Liver (tissue), 9 donors: ENCODE results near the gene CCDC69. TPM values are rescaled to one million over a fixed set of nuclear protein-coding genes. Genes with fewer than 3 reads are reported as not detected.

ENCODE experiments used
- DNase-seq: peaks from one replicate; pipeline ENCODE4 v3.0.0-alpha.2; 2017; ENCODE audit warnings: low spot score
- H3K27ac ChIP-seq, 2 donors: one replicate each; pipeline ENCODE4 v1.7.0; 2013; ENCODE audit warnings: inconsistent platforms in 2 of 2, low read length in 2 of 2, control low read depth in 1 of 2, low read depth in 1 of 2, mild to moderate bottlenecking in 1 of 2
- H3K27me3 ChIP-seq, 4 donors: one replicate each; pipeline versions ENCODE4 v1.6.1 to v1.7.0; 2013; ENCODE audit warnings: low read length in 3 of 4, inconsistent platforms in 1 of 4, mild to moderate bottlenecking in 1 of 4, moderate library complexity in 1 of 4; ENCODE audit not compliant: control insufficient read depth in 4 of 4, insufficient read depth in 4 of 4
- H3K36me3 ChIP-seq, 4 donors: one replicate each; pipeline versions ENCODE4 v1.6.1 to v1.7.0; 2013; ENCODE audit warnings: low read length in 3 of 4, mild to moderate bottlenecking in 3 of 4, low read depth in 1 of 4, moderate library complexity in 1 of 4; ENCODE audit not compliant: control insufficient read depth in 4 of 4, insufficient read depth in 3 of 4
- H3K4me1 ChIP-seq, 4 donors: one replicate each; pipeline versions ENCODE4 v1.6.1 to v1.7.0; 2013; ENCODE audit warnings: low read length in 3 of 4, mild to moderate bottlenecking in 3 of 4, moderate library complexity in 1 of 4; ENCODE audit not compliant: control insufficient read depth in 4 of 4, insufficient read depth in 4 of 4
- H3K4me3 ChIP-seq, 3 donors: one replicate each; pipeline versions ENCODE4 v1.6.1 to v1.7.0; 2013; ENCODE audit warnings: low read length in 3 of 3, control low read depth in 1 of 3, low read depth in 1 of 3, mild to moderate bottlenecking in 1 of 3
- H3K9ac ChIP-seq, 2 donors: one replicate each; pipeline ENCODE4 v1.7.0; 2013; ENCODE audit warnings: low read length in 2 of 2, mild to moderate bottlenecking in 2 of 2, moderate library complexity in 2 of 2, control low read depth in 1 of 2, low read depth in 1 of 2
- H3K9me3 ChIP-seq, 4 donors: one replicate each; pipeline versions ENCODE4 v1.6.1 to v1.7.0; 2013; ENCODE audit warnings: low read length in 3 of 4; ENCODE audit not compliant: control insufficient read depth in 4 of 4
- CTCF ChIP-seq: fragments of 150-350 bp; IDR thresholded peaks from 2 replicates; pipeline ENCODE4 v1.5.1; 2017; ENCODE audit warnings: improper control_type of control experiment, low read depth, low read length; ENCODE audit not compliant: missing input control
- EGR1 ChIP-seq, 2 donors: IDR thresholded peaks; 2 replicates each; pipeline ENCODE4 v1.6.1; 2016 to 2018; ENCODE audit warnings: antibody characterized with exemption in 2 of 2, low read depth in 2 of 2
- FOXA1 ChIP-seq: IDR thresholded peaks from 2 replicates; pipeline ENCODE4 v1.6.1; 2016; ENCODE audit warnings: antibody characterized with exemption
- FOXA2 ChIP-seq: IDR thresholded peaks from 2 replicates; pipeline ENCODE4 v1.6.1; 2016; ENCODE audit warnings: antibody characterized with exemption
- GABPA ChIP-seq, 2 donors: IDR thresholded peaks in 1 of 2; conservative IDR thresholded peaks in 1 of 2; 2 replicates each; pipeline ENCODE4 v1.6.1; 2016; ENCODE audit warnings: antibody characterized with exemption in 2 of 2, mild to moderate bottlenecking in 1 of 2, moderate library complexity in 1 of 2
- HNF4A ChIP-seq, 2 donors: conservative IDR thresholded peaks; 2 replicates each; pipeline ENCODE4 v1.6.1; 2016; ENCODE audit warnings: antibody characterized with exemption in 2 of 2, mild to moderate bottlenecking in 2 of 2
- HNF4G ChIP-seq: IDR thresholded peaks from 2 replicates; pipeline ENCODE4 v1.6.1; 2016; ENCODE audit warnings: antibody characterized with exemption
- JUND ChIP-seq, 2 donors: IDR thresholded peaks; 2 replicates each; pipeline ENCODE4 v1.6.1; 2016; ENCODE audit warnings: antibody characterized with exemption in 2 of 2
- MAX ChIP-seq: IDR thresholded peaks from 2 replicates; pipeline ENCODE4 v1.6.1; 2016; ENCODE audit warnings: antibody characterized with exemption
- NR2F2 ChIP-seq: IDR thresholded peaks from 2 replicates; pipeline ENCODE4 v1.6.1; 2016; ENCODE audit warnings: antibody characterized with exemption
- RAD21 ChIP-seq, 2 donors: IDR thresholded peaks; 2 replicates each; pipeline ENCODE4 v1.6.1; 2016; ENCODE audit warnings: antibody characterized with exemption in 2 of 2, mild to moderate bottlenecking in 2 of 2
- RXRA ChIP-seq, 2 donors: IDR thresholded peaks; 2 replicates each; pipeline ENCODE4 v1.6.1; 2017 to 2018; ENCODE audit warnings: antibody characterized with exemption in 2 of 2, mild to moderate bottlenecking in 1 of 2
- SP1 ChIP-seq: IDR thresholded peaks from 2 replicates; pipeline ENCODE4 v1.6.1; 2018; ENCODE audit warnings: antibody characterized with exemption, mild to moderate bottlenecking
- TAF1 ChIP-seq: conservative IDR thresholded peaks from 2 replicates; pipeline ENCODE4 v1.6.1; 2016; ENCODE audit warnings: antibody characterized with exemption, mild to moderate bottlenecking
- YY1 ChIP-seq: IDR thresholded peaks from 2 replicates; pipeline ENCODE4 v1.6.1; 2016; ENCODE audit warnings: antibody characterized with exemption, mild to moderate bottlenecking
- ZBTB33 ChIP-seq: IDR thresholded peaks from 2 replicates; pipeline ENCODE4 v1.6.1; 2016; ENCODE audit warnings: antibody characterized with exemption
- WGBS: extraction: QIAGEN DNeasy Blood & Tissue Kit; methylation state at CpG from one replicate; pipeline ENCODE4 v1.1.7; 2013; 5-methylcytosine and 5-hydroxymethylcytosine counted together
- polyA plus RNA-seq, 2 donors: library from polyadenylated mRNA; stranded (reverse) in 1 of 2; unstranded in 1 of 2; fragments of 200-250 nt in 1 of 2; fragments of >200 nt in 1 of 2; fragmentation: Nextera tagmentation in 1 of 2; extraction: Ambion mirVana in 1 of 2; gene quantifications; one replicate each; pipeline versions ENCODE4 v1.2.1 to v1.2.3, GENCODE V29; 2013 to 2015
- total RNA-seq, 2 donors: library from RNA; depleted of rRNA; stranded (reverse); fragments of >200 nt; gene quantifications; one replicate each; pipeline ENCODE4 v1.2.3, GENCODE V29; 2014
- TF ChIP-seq, protein P1 (sequence below): IDR thresholded peaks from 2 replicates; pipeline ENCODE4 v1.6.1; 2016; ENCODE audit warnings: antibody characterized with exemption
- TF ChIP-seq, protein P2 (sequence below): IDR thresholded peaks from 2 replicates; pipeline ENCODE4 v1.6.1; 2016; ENCODE audit warnings: antibody characterized with exemption, mild to moderate bottlenecking
- donor health status: healthy.
- donor health status: healthy.
- donor health status: healthy.
- donor health status: healthy.
- donor health status: healthy.

The CCDC69 gene
- total and polyA plus RNA-seq, 4 donors, result 11.9 to 28.6 (median 18.0) TPM

DNA sequence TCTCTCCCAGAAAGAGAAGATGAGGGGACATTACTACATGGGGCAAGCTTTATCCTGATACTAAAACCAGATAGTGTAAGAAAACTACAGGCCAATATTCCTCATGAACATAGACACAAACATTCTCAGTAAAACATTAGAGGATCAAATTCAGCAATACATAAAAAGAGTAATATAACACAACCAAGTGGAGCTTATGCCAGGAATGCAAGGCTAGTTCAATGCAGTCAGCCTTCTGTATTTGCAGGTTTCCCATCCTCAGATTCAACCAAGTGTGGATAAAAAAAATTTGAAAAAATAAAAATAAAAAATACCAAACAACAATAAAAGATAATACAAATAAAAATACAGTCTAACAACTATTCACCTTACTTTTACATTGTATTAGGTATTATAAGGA, 31.3 kb downstream of the CCDC69 start:
- H3K27ac ChIP-seq, result no peak overlapping the region
- no peak overlapping the region for H3K9ac ChIP-seq
- no peak for DNase-seq
- TF ChIP-seq RAD21 (IDR thresholded peaks at IDR 0.05), result no peak
- no peak for TF ChIP-seq JUND (IDR thresholded peaks at IDR 0.05)
- no peak for TF ChIP-seq GABPA (IDR thresholded peaks at IDR 0.05 in 1 of 2, conservative IDR thresholded peaks at IDR 0.05 in 1 of 2)
- no peak for TF ChIP-seq NR2F2
- TF ChIP-seq SP1, result no peak
- TF ChIP-seq HNF4A (conservative IDR thresholded peaks at IDR 0.05), result no peak
- TF ChIP-seq EGR1 (IDR thresholded peaks at IDR 0.05; ENCODE audit: low read depth in 2 of 2), result no peak
- no peak for TF ChIP-seq FOXA1
- no peak for TF ChIP-seq RXRA (IDR thresholded peaks at IDR 0.05)
- no peak for TF ChIP-seq FOXA2
- TF ChIP-seq ZBTB33, result no peak
- TF ChIP-seq HNF4G, result no peak
- TF ChIP-seq, protein P1, sequence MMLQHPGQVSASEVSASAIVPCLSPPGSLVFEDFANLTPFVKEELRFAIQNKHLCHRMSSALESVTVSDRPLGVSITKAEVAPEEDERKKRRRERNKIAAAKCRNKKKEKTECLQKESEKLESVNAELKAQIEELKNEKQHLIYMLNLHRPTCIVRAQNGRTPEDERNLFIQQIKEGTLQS, result no peak
- TF ChIP-seq, protein P2, sequence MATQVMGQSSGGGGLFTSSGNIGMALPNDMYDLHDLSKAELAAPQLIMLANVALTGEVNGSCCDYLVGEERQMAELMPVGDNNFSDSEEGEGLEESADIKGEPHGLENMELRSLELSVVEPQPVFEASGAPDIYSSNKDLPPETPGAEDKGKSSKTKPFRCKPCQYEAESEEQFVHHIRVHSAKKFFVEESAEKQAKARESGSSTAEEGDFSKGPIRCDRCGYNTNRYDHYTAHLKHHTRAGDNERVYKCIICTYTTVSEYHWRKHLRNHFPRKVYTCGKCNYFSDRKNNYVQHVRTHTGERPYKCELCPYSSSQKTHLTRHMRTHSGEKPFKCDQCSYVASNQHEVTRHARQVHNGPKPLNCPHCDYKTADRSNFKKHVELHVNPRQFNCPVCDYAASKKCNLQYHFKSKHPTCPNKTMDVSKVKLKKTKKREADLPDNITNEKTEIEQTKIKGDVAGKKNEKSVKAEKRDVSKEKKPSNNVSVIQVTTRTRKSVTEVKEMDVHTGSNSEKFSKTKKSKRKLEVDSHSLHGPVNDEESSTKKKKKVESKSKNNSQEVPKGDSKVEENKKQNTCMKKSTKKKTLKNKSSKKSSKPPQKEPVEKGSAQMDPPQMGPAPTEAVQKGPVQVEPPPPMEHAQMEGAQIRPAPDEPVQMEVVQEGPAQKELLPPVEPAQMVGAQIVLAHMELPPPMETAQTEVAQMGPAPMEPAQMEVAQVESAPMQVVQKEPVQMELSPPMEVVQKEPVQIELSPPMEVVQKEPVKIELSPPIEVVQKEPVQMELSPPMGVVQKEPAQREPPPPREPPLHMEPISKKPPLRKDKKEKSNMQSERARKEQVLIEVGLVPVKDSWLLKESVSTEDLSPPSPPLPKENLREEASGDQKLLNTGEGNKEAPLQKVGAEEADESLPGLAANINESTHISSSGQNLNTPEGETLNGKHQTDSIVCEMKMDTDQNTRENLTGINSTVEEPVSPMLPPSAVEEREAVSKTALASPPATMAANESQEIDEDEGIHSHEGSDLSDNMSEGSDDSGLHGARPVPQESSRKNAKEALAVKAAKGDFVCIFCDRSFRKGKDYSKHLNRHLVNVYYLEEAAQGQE, result no peak
- TF ChIP-seq YY1, result no peak
- no peak for TF ChIP-seq CTCF
- no peak for TF ChIP-seq TAF1
- no peak overlapping the region for H3K4me3 ChIP-seq
- H3K27me3 ChIP-seq, result no peaks in the 10 kb centered on the region
- H3K9me3 ChIP-seq, result no peaks in the 10 kb centered on the region
- peaks cover 2 to 6% (median 4%) of the 10 kb centered on the region in 4 donors for H3K4me1 ChIP-seq
- H3K36me3 ChIP-seq, result peaks cover 0 to 1% (median 0%) of the 10 kb centered on the region in 4 donors

- Histone ChIP-seq H3K27me3 (no peaks in the 10 kb centered on the region), H3K4me1 (peaks cover 2 to 6% (median 4%) of the 10 kb centered on the region in 4 donors), H3K9ac (no peak overlapping the region), H3K36me3 (peaks cover 0 to 4% (median under 1%) of the 10 kb centered on the region in 4 donors), H3K4me3 (no peak overlapping the region), H3K27ac (no peak overlapping the region), H3K9me3 (no peaks in the 10 kb centered on the region)
- no peak for DNase-seq
- 98% methylated on average over 1 of the region's 1 CpG for WGBS
- TF ChIP-seq SP1 (no peak), ZBTB33 (no peak), RXRA (IDR thresholded peaks at IDR 0.05) (no peak), NR2F2 (no peak), GABPA (IDR thresholded peaks at IDR 0.05 in 1 of 2, conservative IDR thresholded peaks at IDR 0.05 in 1 of 2) (no peak), YY1 (no peak), EGR1 (IDR thresholded peaks at IDR 0.05; ENCODE audit: low read depth in 2 of 2) (no peak), MAX (no peak), FOXA1 (no peak), FOXA2 (no peak)
- TF ChIP-seq, protein P2, result no peak
- TF ChIP-seq, protein P1, result no peak
These were observed 32.2 kb downstream of the CCDC69 start for GRCh38 chr5:151191661-151192060.
